SKM-1 treated with dmso at 0.1 percent for 144 hours (cell line): ENCODE measurements around the gene DPP7.
"Not testable (repeated sequence)": the region's sequence is repeated elsewhere in the genome, so short reads cannot be mapped to it uniquely, and the experiment has no call there.

Experiments
- DNase-seq: peaks from one replicate; lab custom pipeline; 2025; ENCODE audit not compliant: unreplicated experiment; lab: John Stamatoyannopoulos, UW

DPP7 gene

GRCh38 chr9:137075275-137075775, 39.2 kb downstream of the DPP7 start:
- no peak for DNase-seq

DNA sequence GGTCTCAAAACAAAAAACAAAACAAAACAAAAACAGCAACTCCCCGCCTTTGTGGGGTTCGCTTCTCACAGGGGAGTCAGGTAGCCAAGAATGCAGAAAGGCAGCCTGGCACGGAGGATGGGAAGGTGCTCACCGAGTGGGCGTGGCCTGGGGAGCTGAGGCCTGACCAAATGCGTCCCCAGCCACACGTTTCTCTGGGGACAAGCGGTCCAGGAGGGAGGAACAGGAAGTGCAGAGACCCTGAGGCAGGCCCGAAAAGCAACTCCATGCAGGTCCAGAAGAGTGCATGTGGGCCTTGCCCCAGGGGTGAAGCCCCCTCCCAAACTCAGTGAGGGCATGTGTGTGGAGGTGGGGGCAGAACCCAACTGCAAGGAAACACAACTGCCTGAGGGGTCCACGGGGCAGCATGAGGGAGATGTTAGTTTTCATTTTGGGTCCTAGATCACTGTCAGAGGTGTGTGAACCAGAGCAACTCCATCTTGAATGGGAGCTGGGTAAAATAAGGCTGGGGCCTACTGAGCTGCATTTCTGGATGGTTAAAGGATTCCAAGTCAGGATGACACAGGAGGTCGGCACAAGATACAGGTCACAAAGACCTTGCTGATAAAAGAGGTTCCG, 39.8 kb downstream of the DPP7 start:
- DNase-seq: no peak

DNA sequence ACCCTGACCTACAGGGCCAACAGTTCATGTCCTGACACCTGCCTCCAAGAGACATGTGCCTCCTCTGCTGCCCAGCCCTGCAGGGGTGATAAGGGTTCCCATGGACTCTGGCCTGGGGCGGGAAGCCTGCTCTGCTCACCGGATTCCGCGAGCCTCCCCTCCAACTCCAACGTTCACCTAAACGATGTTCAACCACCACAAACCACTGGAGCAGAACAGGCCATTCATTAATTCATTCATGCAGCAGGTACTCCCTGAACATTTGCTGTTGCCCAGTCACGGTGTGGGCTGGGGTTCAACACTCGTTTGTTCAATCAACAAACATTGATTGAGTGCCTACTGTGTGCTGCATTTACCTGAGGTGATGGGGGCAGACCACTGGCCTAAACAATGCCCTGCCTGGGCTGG, 40.5 kb downstream of the DPP7 start:
- no peak for DNase-seq

DNA sequence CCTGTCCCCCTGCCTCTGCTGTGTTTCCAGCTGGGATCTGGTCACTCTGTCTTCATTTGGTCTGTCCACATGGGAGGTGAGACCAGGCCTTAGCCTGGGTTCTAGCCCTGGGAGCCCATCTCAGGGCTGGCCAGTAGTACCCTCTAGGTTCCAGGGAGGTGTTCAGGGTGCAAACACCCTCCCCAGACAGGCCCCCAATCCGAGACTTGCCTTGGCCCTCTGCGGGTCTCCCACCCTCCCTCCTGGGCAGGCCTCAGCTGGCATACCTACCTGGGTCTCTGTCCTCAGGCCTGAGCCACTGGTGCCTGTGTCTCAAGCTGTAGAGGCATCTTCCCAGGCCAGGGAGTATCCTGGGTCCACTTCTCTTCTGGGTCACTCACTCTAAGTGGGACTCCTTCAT, 43.3 kb downstream of the DPP7 start:
- no peak for DNase-seq

DNA sequence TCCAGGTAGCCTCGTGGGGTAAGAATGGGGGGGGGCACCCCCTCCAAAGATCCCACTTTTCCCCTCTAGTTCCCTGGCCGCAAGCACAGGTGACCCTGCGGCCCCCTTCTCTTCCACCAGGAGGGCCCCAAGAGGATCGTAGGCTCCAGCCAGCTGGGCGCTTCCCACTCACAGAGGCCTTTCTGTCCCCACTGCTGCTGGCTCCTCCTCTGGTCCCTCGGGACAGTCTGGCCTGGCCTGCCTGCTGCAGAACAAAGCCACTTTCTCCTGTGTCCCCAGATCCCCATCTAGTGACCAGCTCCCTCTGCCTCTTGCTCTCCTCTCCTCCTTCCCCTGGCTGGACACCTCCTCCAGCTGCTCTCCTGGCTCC, 43.6 kb downstream of the DPP7 start:
- DNase-seq: no peak

GRCh38 chr9:137070201-137070905, 44.2 kb downstream of the DPP7 start, which contains the start of gene SAPCD2:
Gene SAPCD2 (minus strand): TSS chr9:137070557. CDS start chr9:137070460, 97 bp downstream.
- DNase-seq: peak; percentile 89

GRCh38 chr9:137069508-137070091, 44.9 kb downstream of the DPP7 start:
- DNase-seq: no peak

DNA sequence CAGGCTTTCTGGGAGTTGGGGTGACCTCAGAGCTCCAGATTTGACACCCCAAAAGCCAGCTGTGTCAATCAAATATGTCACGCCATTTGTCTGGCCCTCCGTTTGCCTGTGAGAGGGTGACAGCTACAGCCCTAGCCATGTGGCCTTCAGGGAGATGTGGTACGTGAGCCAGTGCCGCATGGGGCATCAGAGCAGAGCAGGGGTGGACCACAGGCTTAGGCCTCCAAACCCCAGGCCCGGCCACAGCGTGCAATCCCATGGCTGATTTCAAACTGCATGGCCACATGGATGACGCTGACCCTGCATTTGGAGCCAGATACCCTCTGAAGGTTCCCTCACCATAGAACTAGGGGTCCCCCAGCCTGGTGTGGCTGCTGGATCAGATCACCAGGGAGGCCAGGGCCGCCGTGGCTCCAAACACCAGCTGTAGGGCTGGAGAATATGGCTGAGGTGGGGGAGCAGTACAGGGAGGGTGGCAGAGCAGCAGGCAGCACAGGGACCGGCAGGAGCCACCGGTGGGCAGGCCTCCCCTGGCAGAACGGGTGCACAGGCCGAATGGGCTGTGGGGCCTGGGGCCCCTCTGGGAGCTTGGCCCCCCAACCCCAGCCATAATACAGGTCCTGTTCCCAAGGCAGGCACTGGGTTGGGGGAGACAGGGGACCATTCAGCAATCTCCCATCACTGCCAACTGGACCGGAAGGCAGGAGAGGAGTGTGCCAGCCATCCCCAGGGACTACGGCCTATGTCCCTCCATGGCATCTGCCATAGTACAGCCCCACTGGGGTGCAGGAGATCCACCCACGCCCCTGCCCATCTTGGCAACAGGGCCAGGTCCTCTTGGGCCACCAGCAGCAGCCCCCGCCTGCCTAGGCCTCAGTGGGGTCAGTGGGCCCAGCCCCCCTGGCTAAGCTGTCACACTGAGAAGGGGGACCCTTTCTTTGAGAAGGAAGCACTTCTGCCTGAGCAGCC, 45.7 kb downstream of the DPP7 start:
- DNase-seq: no peak

- peak; percentile 77 for DNase-seq
Observed at GRCh38 chr9:137067860-137068538, 46.5 kb downstream of the DPP7 start.

GRCh38 chr9:137066096-137066861, 48.3 kb downstream of the DPP7 start:
- no peak for DNase-seq

DNA sequence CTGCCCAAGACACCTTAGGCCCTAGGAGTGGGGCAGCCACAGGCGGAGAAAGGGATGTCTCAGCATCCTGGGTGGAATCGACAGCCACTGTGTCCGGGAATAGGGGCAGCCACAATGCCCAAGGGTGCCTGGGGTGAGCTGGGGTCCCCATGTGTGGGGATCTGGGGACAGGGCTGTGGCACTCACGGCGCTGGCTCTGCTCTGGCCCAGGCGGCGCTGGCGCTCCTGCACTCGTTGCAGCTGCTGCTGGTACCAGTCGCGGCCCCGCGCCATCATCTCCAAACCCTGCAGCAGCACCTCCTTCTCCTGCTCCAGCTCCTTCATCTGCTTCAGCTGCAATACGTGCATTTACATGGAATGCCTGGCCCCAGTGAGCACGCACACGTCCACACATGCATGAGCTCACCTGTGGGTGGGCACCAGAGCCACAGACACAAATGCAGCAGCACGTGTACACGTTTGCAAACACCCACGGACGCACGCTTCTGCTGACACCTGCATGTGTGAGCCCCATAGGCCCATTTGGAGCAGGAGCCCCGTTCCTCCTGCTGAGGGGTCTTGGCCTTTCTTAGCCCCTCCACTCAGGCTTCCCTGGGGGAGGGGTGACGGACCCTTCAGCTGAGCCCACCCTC, 49.1 kb downstream of the DPP7 start:
- no peak for DNase-seq

DNA sequence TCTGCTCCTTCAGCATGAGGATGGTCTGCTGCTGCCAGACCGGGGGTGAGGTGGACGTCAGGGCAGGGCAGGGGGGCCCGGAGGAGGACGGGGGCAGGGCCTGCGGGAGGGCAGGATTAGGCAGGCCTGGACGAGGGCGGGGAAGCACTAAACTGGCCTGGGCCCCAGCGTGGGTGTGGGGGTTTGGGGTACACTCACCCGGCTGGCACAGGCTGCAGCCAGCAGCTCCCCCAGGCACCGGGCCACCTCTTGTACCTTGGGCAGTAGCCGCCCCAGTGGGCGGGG, 49.7 kb downstream of the DPP7 start:
- no peak for DNase-seq

GRCh38 chr9:137064027-137064879, 50.3 kb downstream of the DPP7 start:
- DNase-seq: peak; percentile 44

GRCh38 chr9:137063311-137064026, 51.1 kb downstream of the DPP7 start:
- DNase-seq: no peak

DNA sequence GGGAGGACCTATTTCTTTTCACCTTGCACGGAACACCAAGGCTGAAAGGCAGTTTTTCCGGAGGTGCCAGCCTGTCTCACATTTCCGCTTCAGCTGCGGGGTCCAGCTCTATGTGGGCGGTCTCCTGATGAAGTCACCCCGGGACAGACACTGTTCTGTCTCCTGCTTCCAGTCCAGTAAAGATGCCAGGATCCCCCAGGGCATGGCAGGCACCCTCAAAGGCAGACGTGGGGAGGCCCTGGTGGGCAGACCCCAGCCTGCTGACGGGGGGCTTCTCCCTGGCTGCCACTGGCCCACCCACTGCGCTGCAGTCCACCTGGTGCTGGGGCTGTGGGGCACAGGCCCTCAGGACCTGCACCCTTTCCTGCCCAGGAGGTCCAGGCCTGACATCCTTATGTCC, 51.7 kb downstream of the DPP7 start:
- DNase-seq: not testable (repeated sequence)

DNA sequence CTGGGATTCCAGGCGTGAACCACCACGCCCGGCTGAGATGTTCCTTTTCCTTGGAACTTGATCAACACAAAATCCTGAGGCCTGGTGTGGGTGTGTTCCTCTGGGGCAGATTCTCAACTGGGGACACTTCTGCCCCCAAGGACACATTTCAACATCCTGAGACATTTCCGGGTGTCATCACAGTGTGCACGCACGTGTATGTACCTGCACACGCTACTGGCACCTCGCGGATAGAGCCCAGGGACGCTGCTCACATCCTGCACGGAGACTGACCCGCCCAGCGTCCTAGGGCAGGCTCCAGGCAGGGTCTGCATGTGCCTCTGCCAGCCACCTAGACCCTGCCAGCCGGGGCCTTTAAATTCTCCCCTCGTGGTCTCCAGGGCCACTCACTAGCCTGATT, 52.1 kb downstream of the DPP7 start:
- no peak for DNase-seq
